Memory B cell (primary cell): ENCODE measurements around the gene SLX4IP.
"Not testable (repeated sequence)": the region's sequence is repeated elsewhere in the genome, so short reads cannot be mapped to it uniquely, and the experiment has no call there.

Source experiments
- ATAC-seq: fragments of 150-1000 bp; cut with Tn5 transposase; 2 replicates; pipeline ENCODE4 v1.10.0; 2021; ENCODE audit warnings: low read depth, mild to moderate bottlenecking, moderate library complexity
- DNase-seq, 2 donors: peaks; one replicate each; pipeline ENCODE4 v3.0.0; 2022; ENCODE audit warnings: low spot score in 2 of 2
- H3K27ac Mint-ChIP-seq: one replicate; pipeline ENCODE4 v1.8.0; 2022; ENCODE audit warnings: mild to moderate bottlenecking, moderate library complexity, mixed read lengths
- H3K27me3 Mint-ChIP-seq: one replicate; pipeline ENCODE4 v1.8.0; 2022; ENCODE audit warnings: mixed read lengths
- H3K36me3 Mint-ChIP-seq: one replicate; pipeline ENCODE4 v1.8.0; 2022; ENCODE audit warnings: mild to moderate bottlenecking, mixed read lengths
- H3K4me1 Mint-ChIP-seq: one replicate; pipeline ENCODE4 v1.8.0; 2022; ENCODE audit warnings: mixed read lengths
- H3K4me3 Mint-ChIP-seq: one replicate; pipeline ENCODE4 v1.8.0; 2022; ENCODE audit warnings: mild to moderate bottlenecking, moderate library complexity, mixed read lengths
- H3K9me3 Mint-ChIP-seq: one replicate; pipeline ENCODE4 v1.8.0; 2022; ENCODE audit warnings: mixed read lengths

SLX4IP gene

DNA sequence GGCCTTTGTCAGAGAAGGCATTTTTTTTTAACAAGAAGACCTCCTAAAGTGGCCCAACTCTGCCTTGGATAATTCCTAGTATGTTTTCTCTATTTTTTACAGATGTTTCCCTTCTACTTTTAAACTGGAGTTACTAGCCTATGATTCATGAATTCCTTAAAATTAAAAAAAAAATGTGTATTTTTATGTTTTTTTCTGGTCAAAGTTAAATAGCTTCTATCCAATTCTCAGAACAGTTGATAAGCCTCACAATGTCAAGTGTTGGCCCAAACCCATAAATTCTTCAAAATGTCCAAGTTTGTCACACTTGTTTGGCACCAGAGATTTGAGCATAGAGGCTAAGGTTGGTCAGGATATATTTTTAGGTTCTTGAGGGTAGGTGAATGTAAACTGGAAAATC lies 174.7 kb downstream of the SLX4IP start:
- no peaks in the 10 kb centered on the region for H3K27me3 Mint-ChIP-seq
- no peak overlapping the region for H3K27ac Mint-ChIP-seq
- H3K4me1 Mint-ChIP-seq = no peaks in the 10 kb centered on the region
- H3K4me3 Mint-ChIP-seq = no peak overlapping the region
- ATAC-seq = no peak
- H3K36me3 Mint-ChIP-seq = peaks cover 21% of the 10 kb centered on the region
- no peaks in the 10 kb centered on the region for H3K9me3 Mint-ChIP-seq
- no peak for DNase-seq

- no peak for ATAC-seq
- Mint-ChIP-seq H3K36me3 (peaks cover 24% of the 10 kb centered on the region), H3K27ac (no peak overlapping the region), H3K27me3 (no peaks in the 10 kb centered on the region), H3K4me1 (no peaks in the 10 kb centered on the region), H3K9me3 (no peaks in the 10 kb centered on the region), H3K4me3 (no peak overlapping the region)
- DNase-seq = no peak
Measured at GRCh38 chr20:10610251-10610650, 175.1 kb downstream of the SLX4IP start.

- Mint-ChIP-seq H3K4me1 (no peaks in the 10 kb centered on the region), H3K36me3 (peaks cover 29% of the 10 kb centered on the region), H3K27me3 (no peaks in the 10 kb centered on the region), H3K27ac (no peak overlapping the region), H3K4me3 (no peak overlapping the region), H3K9me3 (no peaks in the 10 kb centered on the region)
- DNase-seq (no peak), ATAC-seq (no peak)
Measured at GRCh38 chr20:10611357-10611756, 176.3 kb downstream of the SLX4IP start.

- H3K9me3 Mint-ChIP-seq, H3K4me1 Mint-ChIP-seq, H3K27me3 Mint-ChIP-seq, H3K4me3 Mint-ChIP-seq, H3K27ac Mint-ChIP-seq, DNase-seq, ATAC-seq: not testable (repeated sequence)
- H3K36me3 Mint-ChIP-seq = peaks cover 29% of the 10 kb centered on the region
Measured at GRCh38 chr20:10613426-10613825, 178.3 kb downstream of the SLX4IP start.

DNA sequence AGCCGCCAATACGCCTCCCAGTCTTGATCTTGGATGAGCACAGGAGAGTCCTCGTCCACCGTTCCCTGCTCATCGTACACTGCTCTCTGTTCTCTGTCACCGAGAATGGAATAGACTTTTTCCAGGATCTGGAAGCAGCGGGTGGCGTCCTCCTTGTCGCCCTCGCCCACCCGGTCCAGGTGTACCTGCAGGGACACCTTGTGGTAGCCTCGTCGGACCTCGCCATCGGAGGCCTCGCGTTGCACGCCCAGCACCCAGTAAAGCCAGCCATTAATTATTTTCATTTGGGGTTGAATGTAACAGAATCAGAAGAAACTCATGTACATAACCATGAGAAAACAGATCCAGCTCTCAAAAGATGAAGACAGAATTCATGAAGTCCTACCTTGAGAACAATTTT lies 178.8 kb downstream of the SLX4IP start:
- Mint-ChIP-seq H3K27me3 (no peaks in the 10 kb centered on the region), H3K4me1 (no peaks in the 10 kb centered on the region), H3K36me3 (peaks cover 27% of the 10 kb centered on the region), H3K27ac (no peak overlapping the region), H3K9me3 (no peaks in the 10 kb centered on the region), H3K4me3 (no peak overlapping the region)
- no peak for ATAC-seq
- no peak for DNase-seq

- H3K27ac Mint-ChIP-seq = no peak overlapping the region
- no peaks in the 10 kb centered on the region for H3K4me1 Mint-ChIP-seq
- no peaks in the 10 kb centered on the region for H3K9me3 Mint-ChIP-seq
- DNase-seq (no peak), ATAC-seq (no peak)
- peaks cover 23% of the 10 kb centered on the region for H3K36me3 Mint-ChIP-seq
- no peak overlapping the region for H3K4me3 Mint-ChIP-seq
- no peaks in the 10 kb centered on the region for H3K27me3 Mint-ChIP-seq
Measured at GRCh38 chr20:10616212-10616611, 181.1 kb downstream of the SLX4IP start.

DNA sequence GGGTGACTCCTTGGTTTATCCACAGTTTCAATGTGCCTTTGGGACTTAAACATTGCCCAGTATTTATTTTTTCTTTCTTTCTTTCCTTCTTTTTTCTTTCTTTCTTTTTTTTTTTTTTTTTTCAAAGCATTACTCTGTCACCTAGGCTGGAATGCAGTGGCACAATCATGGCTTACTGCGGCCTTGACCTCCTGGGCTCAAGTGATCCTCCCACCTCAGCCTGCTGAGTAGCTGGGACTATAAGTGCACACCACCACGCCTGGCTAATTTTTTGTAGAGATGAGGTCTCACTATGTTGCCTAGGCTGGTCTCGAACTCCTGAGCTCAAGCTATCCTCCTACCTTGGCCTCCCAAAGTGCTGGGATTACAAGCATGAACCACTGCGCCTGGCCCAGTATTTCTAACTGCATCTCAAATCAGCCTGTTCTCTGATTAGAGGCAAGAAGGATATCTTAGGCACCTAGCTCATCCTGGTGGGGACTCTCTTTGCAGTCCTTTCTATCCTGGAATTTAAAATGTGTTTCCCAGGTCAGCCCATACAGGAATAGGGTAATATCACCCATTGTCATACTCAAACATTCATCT lies 182.5 kb downstream of the SLX4IP start:
- not testable (repeated sequence) for H3K27ac Mint-ChIP-seq, H3K9me3 Mint-ChIP-seq, H3K4me3 Mint-ChIP-seq, ATAC-seq, DNase-seq, H3K4me1 Mint-ChIP-seq, H3K27me3 Mint-ChIP-seq
- H3K36me3 Mint-ChIP-seq = peaks cover 31% of the 10 kb centered on the region

DNA sequence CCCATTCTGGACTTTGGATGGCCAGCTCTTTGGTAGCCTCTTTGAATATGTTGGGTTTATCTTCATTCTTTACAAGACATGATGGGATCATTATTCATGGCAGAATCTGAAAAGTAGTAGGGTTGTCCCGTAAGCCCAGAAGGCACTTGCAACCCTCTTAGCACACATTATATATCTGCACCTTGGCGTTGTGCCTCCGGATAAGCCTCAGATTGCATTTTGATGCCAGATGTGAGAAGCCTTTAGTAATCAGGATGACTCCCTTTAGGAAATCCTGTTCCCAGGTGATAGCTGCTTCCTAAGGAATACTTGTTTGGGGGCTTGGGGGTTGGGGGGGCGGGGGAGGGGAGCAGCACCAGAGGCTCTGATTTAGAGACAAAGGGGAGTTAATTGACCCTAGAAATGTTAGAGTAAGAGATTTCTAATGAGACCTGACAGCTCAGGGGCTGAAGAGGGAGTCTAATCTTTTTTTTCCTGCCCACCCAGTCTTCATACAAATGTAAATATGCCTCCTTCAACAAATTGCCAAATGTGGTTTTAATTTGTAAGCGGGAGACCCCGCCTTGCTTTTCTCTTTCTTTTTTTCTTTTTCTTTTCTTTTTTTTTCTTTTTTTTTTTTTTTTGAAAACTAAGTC lies 183.6 kb downstream of the SLX4IP start:
- Mint-ChIP-seq H3K36me3 (peaks cover 30% of the 10 kb centered on the region), H3K4me1 (no peaks in the 10 kb centered on the region), H3K9me3 (no peaks in the 10 kb centered on the region), H3K4me3 (no peak overlapping the region), H3K27ac (no peak overlapping the region), H3K27me3 (no peaks in the 10 kb centered on the region)
- DNase-seq (no peak), ATAC-seq (no peak)

DNA sequence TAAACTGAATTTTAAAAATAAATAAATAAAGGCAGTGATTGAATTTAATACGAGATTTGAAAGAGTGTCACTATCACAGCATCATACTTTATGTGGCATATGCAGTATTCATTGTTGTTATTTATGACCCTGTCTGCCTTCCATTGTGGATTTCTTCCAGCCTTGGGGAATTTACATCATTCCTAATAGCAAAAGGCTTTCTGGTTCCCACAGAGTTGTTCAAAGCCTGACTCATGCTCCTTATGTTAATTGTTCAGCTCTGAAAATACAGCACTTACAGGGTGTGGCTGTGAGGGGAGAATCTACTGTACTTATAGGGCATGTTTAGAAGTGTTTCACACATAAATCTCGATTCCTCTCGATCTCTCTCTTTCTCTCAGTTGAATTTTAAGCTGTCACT lies 184.3 kb downstream of the SLX4IP start:
- ATAC-seq = no peak
- H3K27me3 Mint-ChIP-seq = no peaks in the 10 kb centered on the region
- H3K36me3 Mint-ChIP-seq = peaks cover 30% of the 10 kb centered on the region
- H3K4me3 Mint-ChIP-seq = no peak overlapping the region
- DNase-seq = no peak
- H3K9me3 Mint-ChIP-seq = no peaks in the 10 kb centered on the region
- H3K27ac Mint-ChIP-seq = no peak overlapping the region
- H3K4me1 Mint-ChIP-seq = no peaks in the 10 kb centered on the region

- Mint-ChIP-seq H3K27ac (no peak overlapping the region), H3K9me3 (no peaks in the 10 kb centered on the region), H3K4me1 (no peaks in the 10 kb centered on the region), H3K4me3 (no peak overlapping the region), H3K36me3 (peaks cover 24% of the 10 kb centered on the region), H3K27me3 (no peaks in the 10 kb centered on the region)
- ATAC-seq = no peak
- DNase-seq = no peak
Measured at GRCh38 chr20:10621149-10621548, 186.0 kb downstream of the SLX4IP start.

- DNase-seq (no peak), ATAC-seq (no peak)
- no peaks in the 10 kb centered on the region for H3K9me3 Mint-ChIP-seq
- peaks cover 20% of the 10 kb centered on the region for H3K36me3 Mint-ChIP-seq
- no peak overlapping the region for H3K27ac Mint-ChIP-seq
- H3K4me1 Mint-ChIP-seq = no peaks in the 10 kb centered on the region
- no peaks in the 10 kb centered on the region for H3K27me3 Mint-ChIP-seq
- no peak overlapping the region for H3K4me3 Mint-ChIP-seq
Measured at GRCh38 chr20:10622657-10623418, 187.7 kb downstream of the SLX4IP start.

- peaks cover 22% of the 10 kb centered on the region for H3K36me3 Mint-ChIP-seq
- H3K4me3 Mint-ChIP-seq = no peak overlapping the region
- H3K4me1 Mint-ChIP-seq = no peaks in the 10 kb centered on the region
- ATAC-seq = no peak
- H3K27me3 Mint-ChIP-seq = no peaks in the 10 kb centered on the region
- no peaks in the 10 kb centered on the region for H3K9me3 Mint-ChIP-seq
- H3K27ac Mint-ChIP-seq = no peak overlapping the region
- DNase-seq = no peak
Measured at GRCh38 chr20:10625641-10626040, 190.5 kb downstream of the SLX4IP start.

GRCh38 chr20:10626896-10627295 lies 191.8 kb downstream of the SLX4IP start:
- ATAC-seq = no peak

DNA sequence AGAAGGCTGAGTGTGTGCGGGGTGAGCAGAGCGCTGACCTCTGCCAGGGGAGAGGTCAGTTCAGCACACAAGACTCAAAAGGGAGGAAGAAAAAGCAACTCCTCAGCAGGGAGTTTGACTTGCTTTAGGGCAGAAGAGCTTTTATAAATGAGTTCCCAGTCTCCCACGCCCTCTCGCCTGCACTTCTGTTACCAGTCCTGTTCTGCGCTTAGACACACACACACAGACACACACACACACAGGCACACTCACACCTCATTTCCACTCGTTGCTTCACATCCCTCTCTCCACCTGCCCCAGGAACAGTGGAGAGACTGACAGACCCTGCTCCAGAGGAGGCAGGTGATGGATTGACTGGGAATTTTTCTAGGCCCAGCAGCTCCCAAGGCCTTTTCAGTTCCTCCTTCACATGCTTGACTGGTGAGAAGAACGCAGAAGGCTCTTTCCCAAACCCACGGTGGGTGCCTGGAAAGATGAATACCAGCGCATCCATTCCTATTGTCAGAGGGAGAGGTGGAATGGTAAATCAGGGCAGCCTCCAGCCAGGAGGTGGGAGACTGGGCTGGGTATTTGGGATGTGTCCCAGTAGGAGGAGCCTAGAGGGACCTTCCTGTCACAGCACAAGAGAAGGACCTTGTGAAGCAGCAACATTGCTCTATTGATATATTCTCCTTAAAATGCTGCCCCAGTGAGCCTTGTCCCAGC lies 195.0 kb downstream of the SLX4IP start:
- ATAC-seq (no peak), DNase-seq (no peak)
- H3K4me1 Mint-ChIP-seq = peaks cover 8% of the 10 kb centered on the region
- H3K9me3 Mint-ChIP-seq = no peaks in the 10 kb centered on the region
- peaks cover 3% of the 10 kb centered on the region for H3K36me3 Mint-ChIP-seq
- H3K27me3 Mint-ChIP-seq = no peaks in the 10 kb centered on the region
- no peak overlapping the region for H3K4me3 Mint-ChIP-seq
- H3K27ac Mint-ChIP-seq = no peak overlapping the region

More at GRCh38 chr20:10626896-10627295, 191.8 kb downstream of the SLX4IP start:
- Mint-ChIP-seq H3K9me3 (no peaks in the 10 kb centered on the region), H3K27ac (no peak overlapping the region), H3K4me3 (no peak overlapping the region), H3K27me3 (no peaks in the 10 kb centered on the region), H3K4me1 (no peaks in the 10 kb centered on the region), H3K36me3 (peaks cover 16% of the 10 kb centered on the region)
- DNase-seq = no peak
